MV-4-11 (cell line): ENCODE results near the gene HTT.

ENCODE experiments used
- DNase-seq: peaks from one replicate; lab custom pipeline; 2025; lab: John Stamatoyannopoulos, UW

HTT gene

GRCh38 chr4:3290476-3290875 lies 216.0 kb downstream of the HTT start:
- DNase-seq = no peak

GRCh38 chr4:3290889-3291321 lies 216.4 kb downstream of the HTT start:
- no peak for DNase-seq

GRCh38 chr4:3291411-3291968 lies 217.0 kb downstream of the HTT start:
- no peak for DNase-seq

- no peak for DNase-seq
Observed at GRCh38 chr4:3291969-3292570, 217.6 kb downstream of the HTT start.

- DNase-seq = peak; percentile 83
Observed at GRCh38 chr4:3292571-3293400, 218.3 kb downstream of the HTT start, which contains the start of gene RGS12. RGS12 (plus strand) TSS chr4:3293021; CDS start chr4:3316171, 23,150 bp downstream.
